GM21390 (cell line): ENCODE measurements around the gene THSD7B.
"Not testable (repeated sequence)": the region's sequence is repeated elsewhere in the genome, so short reads cannot be mapped to it uniquely, and the experiment has no call there.

Experiments used
- ATAC-seq: cut with Tn5 transposase; IDR thresholded peaks from one replicate; pipeline ENCODE4 v1.9.1; 2021; ENCODE audit not compliant: unreplicated experiment

Gene THSD7B, protein sequence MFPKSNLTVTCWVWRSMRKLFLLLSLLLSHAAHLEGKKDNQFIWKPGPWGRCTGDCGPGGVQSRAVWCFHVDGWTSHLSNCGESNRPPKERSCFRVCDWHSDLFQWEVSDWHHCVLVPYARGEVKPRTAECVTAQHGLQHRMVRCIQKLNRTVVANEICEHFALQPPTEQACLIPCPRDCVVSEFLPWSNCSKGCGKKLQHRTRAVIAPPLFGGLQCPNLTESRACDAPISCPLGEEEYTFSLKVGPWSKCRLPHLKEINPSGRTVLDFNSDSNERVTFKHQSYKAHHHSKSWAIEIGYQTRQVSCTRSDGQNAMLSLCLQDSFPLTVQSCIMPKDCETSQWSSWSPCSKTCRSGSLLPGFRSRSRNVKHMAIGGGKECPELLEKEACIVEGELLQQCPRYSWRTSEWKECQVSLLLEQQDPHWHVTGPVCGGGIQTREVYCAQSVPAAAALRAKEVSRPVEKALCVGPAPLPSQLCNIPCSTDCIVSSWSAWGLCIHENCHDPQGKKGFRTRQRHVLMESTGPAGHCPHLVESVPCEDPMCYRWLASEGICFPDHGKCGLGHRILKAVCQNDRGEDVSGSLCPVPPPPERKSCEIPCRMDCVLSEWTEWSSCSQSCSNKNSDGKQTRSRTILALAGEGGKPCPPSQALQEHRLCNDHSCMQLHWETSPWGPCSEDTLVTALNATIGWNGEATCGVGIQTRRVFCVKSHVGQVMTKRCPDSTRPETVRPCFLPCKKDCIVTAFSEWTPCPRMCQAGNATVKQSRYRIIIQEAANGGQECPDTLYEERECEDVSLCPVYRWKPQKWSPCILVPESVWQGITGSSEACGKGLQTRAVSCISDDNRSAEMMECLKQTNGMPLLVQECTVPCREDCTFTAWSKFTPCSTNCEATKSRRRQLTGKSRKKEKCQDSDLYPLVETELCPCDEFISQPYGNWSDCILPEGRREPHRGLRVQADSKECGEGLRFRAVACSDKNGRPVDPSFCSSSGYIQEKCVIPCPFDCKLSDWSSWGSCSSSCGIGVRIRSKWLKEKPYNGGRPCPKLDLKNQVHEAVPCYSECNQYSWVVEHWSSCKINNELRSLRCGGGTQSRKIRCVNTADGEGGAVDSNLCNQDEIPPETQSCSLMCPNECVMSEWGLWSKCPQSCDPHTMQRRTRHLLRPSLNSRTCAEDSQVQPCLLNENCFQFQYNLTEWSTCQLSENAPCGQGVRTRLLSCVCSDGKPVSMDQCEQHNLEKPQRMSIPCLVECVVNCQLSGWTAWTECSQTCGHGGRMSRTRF (N-terminal part only)

DNA sequence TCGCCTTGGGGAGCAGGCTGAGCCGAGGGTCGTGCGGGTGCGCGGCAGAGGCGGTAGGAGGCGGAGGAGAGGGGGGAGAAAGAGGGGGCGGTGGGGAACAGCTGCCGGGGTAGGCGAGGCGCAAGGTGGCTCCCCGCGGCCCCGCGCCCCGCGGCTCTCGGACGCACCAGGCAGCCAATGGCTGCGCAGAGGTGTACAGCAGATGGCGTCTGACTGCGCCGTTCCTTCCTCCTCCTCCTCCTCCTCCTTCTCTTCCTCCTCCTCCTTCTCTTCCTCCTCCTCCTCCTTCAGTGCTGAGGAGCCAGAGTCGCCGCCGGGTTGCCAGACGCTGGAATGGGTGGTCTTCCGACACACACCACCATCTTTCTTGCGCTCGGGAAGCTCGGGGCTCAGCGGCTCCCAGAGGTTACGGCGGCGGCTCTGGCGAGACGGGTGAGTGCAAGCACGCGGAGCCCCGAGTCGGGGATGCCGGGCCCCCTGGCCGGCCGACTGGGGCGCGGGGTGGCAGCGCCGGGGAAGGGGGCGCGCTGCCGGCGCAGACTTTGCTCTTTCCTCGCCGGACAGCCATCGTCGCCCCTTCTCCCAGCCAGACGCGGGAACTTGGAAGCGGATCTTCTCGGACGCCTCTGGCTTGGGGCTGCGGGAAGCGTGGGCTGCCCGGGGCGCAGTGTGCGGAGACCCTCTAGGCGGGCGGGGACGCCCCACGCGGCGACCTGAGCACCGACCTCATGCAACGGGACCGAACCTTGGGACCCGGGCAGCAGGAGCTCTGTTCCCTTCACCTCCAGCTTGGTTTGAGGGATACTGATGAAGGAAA, at the start of gene THSD7B:
THSD7B (plus strand) TSS at position 290 of the 817 bp plus-strand sequence. CDS start 116,634 bp downstream, outside the sequence.
- ATAC-seq = no peak

DNA sequence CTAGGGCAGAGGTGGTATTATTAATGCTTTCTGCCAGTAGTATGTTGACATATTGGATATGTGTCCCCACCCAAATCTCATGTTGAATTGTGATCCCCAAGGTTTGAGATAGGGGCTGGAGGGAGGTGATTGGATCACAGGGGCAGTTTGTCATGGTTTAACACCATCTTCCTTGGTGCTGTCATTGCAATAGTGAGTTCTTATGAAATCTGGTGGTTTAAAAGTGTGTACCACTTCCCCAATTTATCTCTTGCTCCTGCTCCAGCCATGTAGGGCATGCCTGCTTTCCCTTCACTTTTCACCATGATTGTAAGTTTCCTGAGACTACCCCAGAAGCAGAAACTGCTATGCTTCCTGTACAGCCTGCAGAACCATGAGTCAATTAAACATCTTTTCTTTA, 47.1 kb upstream of the THSD7B start:
- no peak for ATAC-seq

DNA sequence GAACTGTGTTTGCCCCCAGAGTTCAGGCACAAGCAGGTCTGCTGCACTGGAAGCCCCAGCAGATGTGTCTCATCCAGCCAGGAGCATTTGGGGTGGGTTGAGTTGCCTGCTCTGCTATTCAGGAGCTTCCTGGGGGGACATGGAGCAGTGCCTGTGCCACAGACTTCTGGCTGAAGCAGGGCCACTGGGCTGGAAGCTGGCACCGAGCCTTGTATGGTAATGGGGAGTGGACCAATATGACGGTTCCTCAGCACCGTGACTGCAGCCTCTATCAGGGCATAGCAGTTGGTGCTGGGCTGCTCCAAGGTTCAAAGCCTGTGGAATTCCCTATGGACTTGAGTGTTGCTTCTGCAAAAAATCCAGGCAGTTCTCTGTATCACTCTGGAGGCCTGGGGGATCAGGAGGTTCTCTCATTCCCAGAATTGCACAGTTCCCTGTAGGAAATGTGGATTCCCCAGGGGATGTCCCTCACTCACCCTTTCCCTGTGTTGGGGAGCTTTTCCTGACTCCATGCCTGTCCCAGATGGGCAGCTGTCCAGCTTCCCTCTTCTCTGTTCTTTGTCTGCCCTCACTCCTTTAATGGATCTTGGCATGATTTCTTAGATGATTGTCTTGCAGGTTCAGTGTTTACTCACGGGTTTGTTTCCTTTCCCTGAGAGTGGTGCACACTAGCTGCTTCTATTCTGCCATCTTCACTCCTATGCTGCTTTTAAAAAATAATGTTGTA, 37.2 kb upstream of the THSD7B start:
- no peak for ATAC-seq

DNA sequence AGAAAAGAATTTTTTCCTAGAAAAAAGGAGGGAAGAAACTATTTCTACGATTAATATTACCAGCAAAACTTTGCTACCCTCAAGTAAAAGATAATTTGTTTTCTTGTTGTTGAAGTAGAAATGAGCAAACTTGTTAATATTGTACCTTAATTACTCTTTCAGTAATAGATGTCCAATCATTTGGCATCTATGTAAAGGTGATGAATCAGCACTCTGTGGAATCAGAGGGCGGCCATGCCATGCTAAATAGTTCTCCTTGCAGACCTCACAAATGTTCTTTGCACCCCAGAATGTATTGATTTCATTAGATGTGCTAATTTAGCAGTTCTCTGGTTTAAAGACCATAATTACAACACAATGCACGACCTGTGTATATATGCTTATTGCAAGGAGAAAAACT, 29.1 kb upstream of the THSD7B start:
- no peak for ATAC-seq

DNA sequence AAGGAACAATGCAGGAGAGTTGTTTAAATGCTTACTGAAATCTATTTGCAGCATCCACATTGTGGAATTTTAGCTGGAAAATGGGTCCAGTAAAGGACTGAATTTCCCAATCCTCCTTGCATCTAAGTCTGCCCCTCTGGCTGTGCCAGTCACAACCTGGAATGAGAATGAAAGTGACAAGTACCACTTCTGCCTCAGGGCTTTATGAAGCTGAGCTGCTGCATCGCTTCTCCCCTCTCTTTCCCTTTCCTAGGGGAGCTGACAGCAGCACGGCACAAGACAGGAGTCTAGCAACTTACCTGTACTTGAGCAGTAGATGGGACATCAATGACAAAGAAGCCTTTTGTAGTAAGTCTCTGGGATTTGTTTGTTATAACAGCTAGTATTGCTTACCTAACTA, 27.3 kb upstream of the THSD7B start:
- no peak for ATAC-seq

DNA sequence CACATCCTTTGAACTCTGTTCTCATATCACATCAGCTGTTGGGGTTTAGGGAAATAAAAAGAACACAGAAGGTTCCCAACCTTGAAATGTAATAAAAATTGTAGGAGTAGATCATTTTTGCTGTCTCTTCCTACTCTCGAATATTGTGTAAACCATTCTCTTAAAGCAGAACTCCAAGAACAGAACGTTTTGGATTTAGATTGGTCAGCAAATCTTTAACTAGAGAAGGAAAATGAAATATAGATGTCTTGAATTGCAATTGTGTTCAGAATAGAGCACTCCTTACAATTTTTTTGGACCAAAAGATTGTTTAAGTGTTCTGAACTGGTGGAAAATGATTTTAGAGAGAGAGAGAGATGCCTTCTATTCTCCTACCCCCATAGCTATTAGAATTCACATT, 23.9 kb upstream of the THSD7B start:
- ATAC-seq = no peak

DNA sequence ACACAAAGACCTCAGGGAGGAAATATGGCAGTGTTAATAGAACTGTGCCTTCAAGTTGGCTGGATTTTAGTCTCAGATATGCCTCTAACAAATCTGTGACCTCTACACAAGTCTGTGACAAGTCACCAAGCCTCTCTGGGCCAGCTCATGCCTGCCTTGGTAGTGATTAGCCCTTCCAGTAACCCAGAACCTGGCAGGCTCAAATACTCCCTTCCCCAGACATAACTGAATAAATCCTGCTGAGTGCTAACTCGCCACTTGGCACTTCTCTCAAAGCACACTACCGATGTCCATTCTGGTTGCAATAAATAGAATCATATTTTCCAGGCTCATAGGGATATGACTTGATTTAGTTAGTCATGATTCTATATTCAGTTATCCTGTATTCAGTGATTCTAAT, 15.3 kb upstream of the THSD7B start:
- ATAC-seq = no peak

DNA sequence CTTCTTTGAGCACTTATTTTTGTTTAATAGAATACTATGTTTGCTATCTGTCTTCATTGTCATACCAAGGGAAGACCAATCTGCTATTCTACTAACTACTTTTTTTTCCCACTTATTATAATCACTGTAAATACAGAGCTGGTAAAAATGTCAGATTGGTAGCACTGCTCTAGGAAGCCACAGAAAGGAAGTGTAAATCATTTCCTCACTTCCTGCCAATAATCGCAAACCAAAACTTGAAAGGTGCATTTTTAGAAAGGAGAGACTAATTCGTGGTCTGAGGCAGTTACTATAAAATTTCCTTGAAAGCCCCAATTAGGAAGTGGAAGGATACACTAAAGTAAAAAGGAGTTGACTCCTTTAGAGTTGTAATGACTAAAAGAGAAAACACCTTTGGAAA, 13.9 kb upstream of the THSD7B start:
- no peak for ATAC-seq

DNA sequence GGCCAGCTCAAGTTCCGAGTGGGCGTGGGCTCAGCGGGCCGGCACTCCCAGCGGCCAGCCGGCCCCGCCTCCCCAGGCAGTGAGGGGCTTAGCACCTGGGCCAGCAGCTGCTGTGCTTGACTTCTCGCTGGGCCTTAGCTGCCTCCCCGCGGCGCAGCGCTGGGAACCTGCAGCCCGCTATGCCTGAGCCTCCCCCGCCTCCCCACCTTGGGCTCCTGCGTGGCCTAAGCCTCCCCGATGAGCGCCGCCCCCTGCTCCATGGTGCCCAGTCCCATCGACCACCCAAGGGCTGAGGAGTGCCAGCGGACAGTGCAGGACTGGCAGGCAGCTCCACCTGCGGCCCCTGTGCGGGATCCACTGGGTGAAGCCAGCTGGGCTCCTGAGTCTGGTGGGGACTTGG, 6.8 kb upstream of the THSD7B start:
- not testable (repeated sequence) for ATAC-seq

DNA sequence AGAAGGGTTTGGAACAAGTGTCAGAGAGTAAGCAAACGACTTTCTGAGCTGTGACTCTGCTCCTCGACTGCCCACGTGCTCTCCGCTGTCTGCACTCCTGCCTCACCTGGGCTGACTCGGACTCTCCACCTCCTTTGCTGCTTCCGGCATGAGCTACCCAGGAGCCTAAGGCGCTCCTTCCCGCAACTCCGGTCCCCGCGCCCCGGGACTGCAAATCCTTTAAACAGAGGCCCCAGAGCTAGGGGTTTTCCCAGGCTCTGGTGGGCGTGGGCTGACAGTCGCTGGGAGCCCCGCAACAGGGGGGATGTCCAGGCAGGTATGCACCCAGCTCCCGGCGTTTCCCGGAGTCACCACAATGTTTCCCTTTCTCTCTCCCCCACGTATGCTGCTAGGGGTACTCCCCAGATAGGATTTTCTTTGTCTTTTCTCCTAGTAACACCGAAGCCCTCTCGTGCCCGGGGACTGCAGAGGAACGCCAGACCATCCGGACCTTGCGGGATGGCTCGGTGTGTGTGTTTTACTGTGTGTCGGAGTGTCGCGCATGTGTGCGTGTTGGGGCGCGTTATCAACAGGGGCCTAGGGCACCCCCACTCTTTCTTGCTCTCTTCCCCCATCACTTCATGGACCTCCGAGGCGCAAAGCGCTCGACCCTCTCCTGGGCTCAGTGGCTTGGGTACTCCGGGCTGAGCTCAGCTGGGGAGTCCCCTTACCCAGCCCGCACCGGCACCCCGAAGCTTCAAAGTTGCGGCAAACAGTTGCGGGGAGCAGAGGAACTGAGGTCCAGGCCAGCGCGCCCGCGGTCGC, 691 bp upstream of the THSD7B start:
- no peak for ATAC-seq

DNA sequence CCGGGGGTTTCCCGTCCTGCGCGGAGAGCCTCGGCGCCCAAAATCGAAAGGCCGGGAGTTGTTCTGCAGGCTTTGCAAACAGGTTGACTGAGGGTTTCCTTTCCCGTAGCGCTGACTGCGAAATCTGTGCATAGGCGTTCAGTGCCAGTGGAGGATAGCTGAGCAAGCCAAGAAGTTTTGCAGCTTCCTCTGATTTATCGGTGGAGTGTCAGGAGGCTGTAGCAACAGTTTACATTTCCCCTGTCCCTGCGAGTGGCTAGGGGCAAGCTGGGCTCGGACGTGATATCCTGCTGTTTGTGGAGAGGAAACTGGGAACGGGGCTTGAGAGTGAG, 694 bp downstream of the THSD7B start:
- ATAC-seq = no peak

DNA sequence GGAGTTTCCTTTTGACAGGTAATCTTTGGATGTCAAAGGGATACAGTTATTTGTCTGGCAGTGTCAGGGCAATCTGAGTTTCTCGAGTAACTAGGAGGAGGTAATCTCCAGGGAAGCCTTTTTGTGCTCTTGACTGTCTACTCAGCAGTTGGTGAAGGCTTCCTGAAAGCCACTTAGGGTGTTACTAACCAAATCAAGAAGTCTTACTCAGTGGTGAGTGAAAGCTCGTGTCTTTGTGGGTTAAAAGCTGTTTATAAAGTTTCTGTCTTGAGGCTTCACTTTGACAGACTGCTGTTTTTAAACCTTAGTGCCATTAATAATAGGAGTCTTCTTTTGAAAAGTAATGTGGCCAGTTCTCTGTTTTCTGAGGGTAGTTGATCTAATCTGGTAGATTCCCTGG, 1.7 kb downstream of the THSD7B start:
- ATAC-seq = no peak

DNA sequence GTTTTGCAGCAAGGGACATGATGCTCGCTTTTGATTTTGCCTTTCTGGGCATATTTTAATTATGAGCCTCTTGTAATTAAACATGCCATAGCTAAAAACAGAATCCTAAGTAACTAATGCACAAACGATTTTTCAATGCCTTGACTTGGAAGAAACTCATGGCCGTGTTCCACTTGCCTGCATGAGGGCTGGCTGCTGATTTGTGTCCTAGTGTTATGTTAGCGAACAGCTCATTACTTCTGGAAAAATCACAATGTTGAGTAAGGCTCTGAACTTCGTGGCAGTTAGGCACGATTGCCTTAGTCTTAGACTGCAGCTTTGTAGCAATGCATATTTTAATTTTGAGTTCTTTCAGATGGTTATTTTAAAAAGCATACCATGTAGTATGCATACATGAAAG, 4.5 kb downstream of the THSD7B start:
- no peak for ATAC-seq

DNA sequence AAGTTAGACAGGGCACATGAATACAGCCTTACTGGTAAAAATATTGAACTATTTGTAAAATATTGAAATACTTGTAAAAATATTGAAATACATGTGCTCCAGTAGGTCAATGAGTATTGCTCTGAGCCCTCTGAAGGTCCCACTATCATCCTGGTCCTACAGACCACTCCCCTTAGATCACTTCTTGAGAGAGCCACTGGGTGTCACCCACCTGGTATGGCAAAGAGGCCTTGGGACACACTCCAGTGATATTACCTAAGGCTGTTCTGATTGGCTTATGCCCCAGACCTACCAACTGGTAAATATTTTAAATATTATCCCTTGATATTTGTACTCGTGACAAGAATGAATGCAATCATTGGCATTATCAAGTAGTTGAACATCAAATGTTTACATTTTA, 5.0 kb downstream of the THSD7B start:
- ATAC-seq = no peak

DNA sequence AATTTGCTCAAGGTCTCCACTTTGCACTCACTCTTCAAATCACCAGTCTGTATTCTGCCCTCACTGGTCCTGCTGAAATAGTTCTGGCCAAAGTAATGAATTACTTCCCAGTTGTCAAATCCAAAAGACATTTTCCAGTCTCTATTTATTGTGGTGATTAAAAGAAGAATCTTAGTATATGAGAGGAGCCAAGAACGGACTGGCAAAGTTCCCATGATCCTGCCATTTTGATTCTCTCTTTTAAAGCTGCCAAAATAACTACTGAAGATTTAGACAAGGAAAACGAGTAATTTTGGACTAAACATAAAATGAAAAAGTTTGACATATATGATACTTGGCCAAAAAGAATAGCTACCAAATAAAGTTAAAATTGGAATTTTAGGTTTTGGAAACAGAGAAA, 12.0 kb downstream of the THSD7B start:
- ATAC-seq = no peak

DNA sequence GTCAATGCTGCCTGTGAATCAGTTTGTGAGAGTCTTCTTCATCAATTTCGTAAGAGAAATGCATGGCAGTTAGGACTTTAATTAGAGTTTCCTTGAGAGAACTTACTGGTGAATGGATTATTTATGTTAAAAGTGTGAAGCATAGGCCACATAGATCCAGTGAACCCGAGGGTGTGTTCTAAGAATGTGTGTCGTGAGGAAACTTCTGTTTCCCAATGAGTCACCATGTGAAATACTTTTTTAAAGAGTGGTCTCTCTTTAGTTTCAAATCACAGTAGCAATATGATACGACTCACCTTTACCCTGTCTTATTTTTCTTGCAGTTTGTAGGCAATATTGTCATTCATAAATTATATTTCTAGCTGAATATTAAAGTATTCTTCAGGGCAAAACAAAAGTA, 18.5 kb downstream of the THSD7B start:
- ATAC-seq = no peak

DNA sequence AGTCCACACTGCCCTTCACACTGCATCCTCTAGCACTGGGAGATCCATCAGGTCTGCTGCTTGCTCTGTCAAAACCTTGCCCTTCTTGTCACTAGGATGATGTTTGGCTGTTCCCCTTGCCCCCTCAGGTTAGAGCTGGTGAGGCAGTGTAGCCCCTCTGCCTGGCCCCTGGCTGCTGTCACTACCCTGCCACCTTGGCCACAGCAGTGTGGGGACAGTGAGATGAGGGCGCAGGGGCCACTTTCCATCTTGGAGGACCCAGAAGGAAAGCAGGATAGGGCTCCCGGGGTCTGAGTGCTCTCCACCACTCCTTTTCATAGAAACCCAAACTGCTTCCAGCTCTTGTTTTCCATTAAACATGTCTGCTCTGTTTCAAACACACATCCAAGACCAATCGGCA, 19.9 kb downstream of the THSD7B start:
- no peak for ATAC-seq

DNA sequence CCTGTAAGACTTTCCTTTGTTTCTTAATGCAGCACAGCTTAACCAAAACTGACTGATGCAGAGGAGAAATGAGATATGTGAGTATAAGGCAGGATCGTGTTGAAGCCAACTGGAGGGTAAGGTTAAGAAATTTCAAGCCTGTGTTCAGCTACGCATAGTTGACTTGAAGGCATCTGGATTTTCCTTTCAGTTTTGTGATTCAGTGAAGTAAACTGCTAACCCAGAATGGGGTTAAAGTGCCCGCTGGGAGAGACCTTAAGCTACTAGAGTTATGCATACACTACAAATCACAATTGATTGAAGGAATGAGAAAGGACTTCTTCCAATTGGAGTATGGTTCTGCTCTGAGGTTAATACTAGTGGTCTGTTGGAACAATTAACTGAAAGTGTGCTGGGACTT, 22.6 kb downstream of the THSD7B start:
- no peak for ATAC-seq

DNA sequence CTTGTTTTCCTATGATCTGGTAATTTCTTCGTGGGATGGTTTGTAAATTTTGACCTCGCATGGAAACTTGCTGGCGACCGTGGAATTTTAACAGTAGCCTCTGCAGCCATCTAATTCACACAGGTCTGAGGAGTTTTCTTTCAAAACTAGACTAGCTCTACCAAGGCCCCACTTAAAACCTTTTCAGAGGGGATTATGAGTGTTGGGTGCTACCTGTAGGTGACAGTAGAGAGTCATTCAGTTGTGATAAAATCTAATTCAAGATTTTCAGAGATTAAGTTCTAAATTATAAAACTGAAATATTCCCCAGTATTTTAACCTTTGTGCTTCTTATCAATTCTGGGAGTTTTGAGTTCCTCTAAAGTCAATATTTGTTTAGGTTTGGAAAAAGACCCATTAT, 31.0 kb downstream of the THSD7B start:
- ATAC-seq = no peak
